ENCODE results near the gene SENP6. TPM values are rescaled to one million over a fixed set of nuclear protein-coding genes. Genes with fewer than 3 reads are reported as not detected.
A peak's percentile ranks its signal among the peaks of the same experiment; 100 is the strongest.

SENP6 gene
- total and polyA plus RNA-seq, 12 donors = 43.0 to 98.5 (median 76.6) TPM

- Histone ChIP-seq H3K4me1 (replicated peaks in 1 of 2) (peaks cover 0 to 12% of the 10 kb centered on the region in 2 donors), H3K36me3 (replicated peaks in 1 of 2) (no peaks in the 10 kb centered on the region), H3K4me3 (no peak overlapping the region), H3K9me3 (replicated peaks in 1 of 3) (no peaks in the 10 kb centered on the region), H3K27me3 (no peaks in the 10 kb centered on the region), H3K27ac (no peak overlapping the region)
- DNase-seq = no peak
- intact Hi-C loops (cut with DNase I) = loop anchor here in 1 of 2 donors (5.0 kb wide), 1 partner anchor 105 kb away; no protein-coding TSS in a partner anchor
- 83 to 93% (median 85%) methylated on average over 9 of the region's 9 CpGs for WGBS, 4 donors
- TF ChIP-seq CTCF (IDR thresholded peaks at IDR 0.05) (no peak), POLR2A (IDR thresholded peaks at IDR 0.05) (no peak)
Observed at GRCh38 chr6:75747152-75747992, 145.7 kb downstream of the SENP6 start.

- H3K27ac ChIP-seq = peak overlapping the region; percentile 19 to 91 (median 77)
- H3K4me3 ChIP-seq = peak overlapping the region in 3 of 4 donors; percentile 73 to 94 (median 87)
- H3K36me3 ChIP-seq (replicated peaks in 1 of 2) = no peaks in the 10 kb centered on the region
- 11 to 20% (median 14%) methylated on average over 12 to 17 of the region's 17 CpGs for WGBS, 4 donors
- H3K4me1 ChIP-seq (replicated peaks in 1 of 2) = peaks cover 0 to 12% of the 10 kb centered on the region in 2 donors
- H3K9me3 ChIP-seq (replicated peaks in 1 of 3) = no peaks in the 10 kb centered on the region
- intact Hi-C loops (cut with DNase I) = loop anchor here in 1 of 2 donors (5.0 kb wide), 1 partner anchor 106 kb away; no protein-coding TSS in a partner anchor
- no peak for DNase-seq
- H3K27me3 ChIP-seq = no peaks in the 10 kb centered on the region
- TF ChIP-seq POLR2A (IDR thresholded peaks at IDR 0.05) (no peak), CTCF (IDR thresholded peaks at IDR 0.05) (no peak)
Observed at GRCh38 chr6:75748003-75748742, 146.5 kb downstream of the SENP6 start.

- H3K27me3 ChIP-seq = no peaks in the 10 kb centered on the region
- H3K27ac ChIP-seq = peak within 1 kb of the TSS; percentile 45 to 91 (median 77)
- intact Hi-C loops (cut with DNase I) = loop anchor here in 1 of 2 donors (5.0 kb wide), 1 partner anchor 107 kb away; no protein-coding TSS in a partner anchor
- TF ChIP-seq CTCF (IDR thresholded peaks at IDR 0.05) (no peak), POLR2A (IDR thresholded peaks at IDR 0.05) (peak; percentile 84 to 88)
- no peaks in the 10 kb centered on the region for H3K36me3 ChIP-seq (replicated peaks in 1 of 2)
- peak; percentile 69 to 79 (median 75) for DNase-seq
- 1% methylated on average over 14 to 97 of the region's 97 CpGs; no CpG with 5 or more reads in 1 of the 4 donors for WGBS, 4 donors
- peak within 1 kb of the TSS; percentile 46 to 94 (median 90) for H3K4me3 ChIP-seq
- peaks cover 0 to 12% of the 10 kb centered on the region in 2 donors for H3K4me1 ChIP-seq (replicated peaks in 1 of 2)
- no peaks in the 10 kb centered on the region for H3K9me3 ChIP-seq (replicated peaks in 1 of 3)
Observed at GRCh38 chr6:75748743-75749538, 147.3 kb downstream of the SENP6 start, which contains the start of gene MYO6. MYO6 (plus strand) TSS chr6:75749239; CDS start chr6:75817548, 68,309 bp downstream.
